ENCODE data around the gene TMEM235.
"Not testable (repeated sequence)": the region's sequence is repeated elsewhere in the genome, so short reads cannot be mapped to it uniquely, and the experiment has no call there.

Gene TMEM235

GRCh38 chr17:78219396-78220150, 11.9 kb upstream of the TMEM235 start:
- DNase-seq = no peak

GRCh38 chr17:78223061-78223460, 8.4 kb upstream of the TMEM235 start:
- DNase-seq = no peak

GRCh38 chr17:78223765-78224164, 7.7 kb upstream of the TMEM235 start:
- DNase-seq = no peak

- no peak for DNase-seq
Measured at GRCh38 chr17:78224231-78225087, 7.0 kb upstream of the TMEM235 start.

- DNase-seq = no peak
Measured at GRCh38 chr17:78225088-78225865, 6.2 kb upstream of the TMEM235 start.

- no peak for DNase-seq
Measured at GRCh38 chr17:78226055-78226758, 5.2 kb upstream of the TMEM235 start.

- DNase-seq = no peak
Measured at GRCh38 chr17:78226759-78227454, 4.5 kb upstream of the TMEM235 start.

GRCh38 chr17:78227455-78227916, 3.9 kb upstream of the TMEM235 start:
- no peak for DNase-seq

GRCh38 chr17:78228176-78228575, 3.3 kb upstream of the TMEM235 start:
- no peak for DNase-seq

GRCh38 chr17:78230252-78230962, 1.0 kb upstream of the TMEM235 start:
- DNase-seq = no peak

GRCh38 chr17:78231991-78232858, 794 bp downstream of the TMEM235 start:
- DNase-seq = no peak

GRCh38 chr17:78232859-78233173, 1.4 kb downstream of the TMEM235 start:
- no peak for DNase-seq

GRCh38 chr17:78233678-78234077, 2.2 kb downstream of the TMEM235 start:
- no peak for DNase-seq

- DNase-seq = no peak
Measured at GRCh38 chr17:78234261-78234865, 2.9 kb downstream of the TMEM235 start.

- DNase-seq = not testable (repeated sequence)
Measured at GRCh38 chr17:78235022-78235421, 3.6 kb downstream of the TMEM235 start.

GRCh38 chr17:78235885-78236284, 4.5 kb downstream of the TMEM235 start:
- DNase-seq = no peak

GRCh38 chr17:78236362-78237127, 5.1 kb downstream of the TMEM235 start:
- DNase-seq = no peak

GRCh38 chr17:78237401-78238012, 6.1 kb downstream of the TMEM235 start:
- no peak for DNase-seq
